ENCODE results near the gene FOXR1. TPM values are rescaled to one million over a fixed set of nuclear protein-coding genes. Genes with fewer than 3 reads are reported as not detected.

The FOXR1 gene
- polyA plus RNA-seq, 10 donors: 0.22 to 0.30 TPM; not detected in 8

DNA sequence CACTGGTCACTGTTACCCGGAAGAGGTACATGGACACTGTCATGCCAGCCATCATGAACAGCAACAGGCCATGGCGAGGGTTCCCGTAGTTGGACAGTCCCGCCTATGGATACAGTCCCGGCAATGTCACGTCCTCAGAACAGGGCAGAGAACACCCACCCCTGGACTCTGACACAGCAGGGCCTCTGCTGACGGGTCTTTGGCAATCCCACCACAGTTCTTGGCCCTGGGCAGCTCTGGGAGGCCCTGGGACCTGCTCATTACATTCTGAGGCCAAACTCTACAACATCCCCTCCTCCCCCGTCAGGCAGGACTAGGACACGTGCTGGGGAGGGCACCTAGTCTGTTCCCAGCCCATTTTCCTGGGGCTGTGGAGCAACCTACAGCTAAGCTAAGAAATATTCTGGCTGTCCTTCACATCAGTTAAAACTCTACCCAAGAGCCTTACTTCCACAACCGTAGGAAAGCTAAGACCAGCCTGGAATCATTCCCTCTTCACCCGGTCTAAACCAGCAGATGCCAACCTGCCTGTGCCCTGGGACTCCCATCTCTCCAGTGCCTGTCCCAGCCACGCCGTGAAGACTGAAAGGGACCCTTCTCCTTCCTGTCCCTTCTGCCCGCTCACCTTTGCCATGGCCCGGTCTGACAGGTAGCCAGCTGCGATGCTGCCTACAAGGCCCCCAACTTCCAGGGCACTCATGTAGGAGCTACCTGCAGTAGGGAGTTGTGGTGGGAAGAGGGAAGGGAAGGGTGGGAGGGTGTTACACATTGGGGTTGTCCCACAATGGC lies 54.6 kb downstream of the FOXR1 start:
- no peak for DNase-seq

DNA sequence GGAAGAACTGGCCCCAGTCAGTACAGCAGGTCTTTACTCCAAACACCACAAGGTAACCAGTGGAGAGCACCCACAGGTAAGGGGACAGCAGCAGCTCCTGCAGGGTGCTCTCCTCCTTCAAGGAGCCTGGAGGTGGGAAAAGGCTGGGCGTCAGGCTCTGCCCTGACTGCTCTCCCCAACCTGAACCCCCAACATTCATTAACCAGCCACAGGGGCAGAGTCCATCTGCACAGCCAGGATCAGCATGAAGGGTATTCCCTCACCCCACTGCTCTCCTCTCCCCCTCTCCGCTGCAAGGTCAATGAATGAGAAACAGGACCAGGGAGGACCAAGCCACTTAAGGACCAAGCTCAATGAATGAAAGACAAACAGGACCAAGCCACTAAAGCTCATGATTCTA lies 55.4 kb downstream of the FOXR1 start:
- DNase-seq: no peak

DNA sequence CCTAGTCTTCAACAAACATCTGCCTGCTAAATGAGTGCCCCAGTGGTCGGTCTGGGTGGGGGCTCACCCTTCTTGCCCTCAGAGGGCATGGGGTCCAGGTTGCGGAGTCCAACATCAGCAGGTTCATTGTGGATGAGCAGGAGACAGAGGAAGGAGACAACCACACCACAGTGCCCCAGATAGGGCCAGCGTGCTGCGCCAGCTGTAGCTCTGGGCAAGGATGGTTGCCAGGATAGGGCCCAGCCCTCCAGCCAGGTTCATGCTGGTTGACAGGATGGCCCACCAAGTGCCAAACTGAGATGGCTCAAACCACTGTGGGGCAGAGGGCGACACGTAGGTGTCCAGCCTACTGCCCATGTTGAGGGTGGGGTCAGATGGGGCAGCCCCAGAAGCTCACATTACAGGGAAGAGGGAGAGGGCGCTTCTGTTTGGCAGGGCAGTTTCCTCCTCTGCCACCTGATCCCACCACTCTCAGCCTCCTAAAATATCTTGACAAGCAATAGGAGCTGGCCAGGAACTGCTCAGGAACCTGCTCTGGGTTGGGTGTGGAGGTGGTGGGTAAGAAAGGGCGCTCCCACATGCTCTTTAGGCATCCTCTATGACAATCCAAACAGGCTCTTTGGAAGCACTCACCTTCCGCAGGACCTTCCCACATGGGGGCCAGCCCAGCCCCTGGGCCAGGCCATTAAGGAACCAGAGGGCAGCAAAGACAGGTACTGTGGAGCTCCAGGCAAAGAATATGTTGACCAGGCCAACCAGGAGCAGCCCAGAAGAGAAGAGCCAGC lies 56.2 kb downstream of the FOXR1 start:
- no peak for DNase-seq

DNA sequence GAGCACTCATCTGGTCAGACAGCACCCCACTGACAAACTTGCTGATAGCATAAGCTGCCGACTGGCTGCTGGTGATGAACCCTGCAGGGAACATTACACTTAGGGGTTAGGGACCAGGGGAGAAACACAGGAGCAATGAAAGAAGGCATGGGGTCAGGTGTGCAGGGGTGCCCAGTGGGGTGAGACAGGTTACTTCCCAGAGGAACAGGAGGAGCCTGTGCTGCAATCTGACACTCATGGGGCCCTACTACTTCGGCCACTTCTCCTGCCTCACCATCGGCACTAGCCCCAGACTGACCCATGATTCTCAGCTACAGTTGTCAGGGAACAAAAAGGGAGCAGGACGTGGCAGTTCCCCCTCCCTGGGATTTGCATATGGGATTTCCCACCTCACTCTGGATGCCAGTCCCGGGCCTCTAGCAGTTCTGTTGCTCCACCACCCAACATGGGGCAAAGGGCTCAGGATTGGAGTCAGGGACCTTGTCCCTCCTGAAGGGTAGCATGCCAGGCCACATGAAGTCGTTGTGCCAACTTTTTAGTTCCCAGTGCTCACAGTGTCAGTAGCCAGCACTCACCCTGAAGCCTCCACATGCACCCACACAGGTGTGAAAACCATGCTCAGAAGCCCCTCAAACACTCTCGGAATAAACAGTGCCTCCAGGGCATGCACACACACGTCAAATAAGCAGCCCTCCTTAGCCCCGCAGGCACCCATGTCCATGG lies 56.9 kb downstream of the FOXR1 start:
- no peak for DNase-seq

DNA sequence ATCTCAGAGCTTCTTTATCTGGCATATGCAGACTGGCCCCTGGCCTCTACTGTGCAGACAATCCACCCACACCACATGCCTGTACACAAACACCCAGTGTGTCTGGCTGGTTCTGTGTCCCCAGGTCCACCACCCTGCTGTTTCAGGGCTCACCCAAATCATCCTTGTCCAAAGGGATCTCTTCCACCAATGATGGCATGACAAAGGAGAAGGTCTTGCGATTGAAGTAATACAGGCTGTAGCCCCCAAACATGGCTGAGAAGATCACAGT lies 57.4 kb downstream of the FOXR1 start:
- no peak for DNase-seq

- DNase-seq: peak in 1 of 3 donors; percentile 33
Observed at GRCh38 chr11:119029340-119030028, 57.9 kb downstream of the FOXR1 start.

DNA sequence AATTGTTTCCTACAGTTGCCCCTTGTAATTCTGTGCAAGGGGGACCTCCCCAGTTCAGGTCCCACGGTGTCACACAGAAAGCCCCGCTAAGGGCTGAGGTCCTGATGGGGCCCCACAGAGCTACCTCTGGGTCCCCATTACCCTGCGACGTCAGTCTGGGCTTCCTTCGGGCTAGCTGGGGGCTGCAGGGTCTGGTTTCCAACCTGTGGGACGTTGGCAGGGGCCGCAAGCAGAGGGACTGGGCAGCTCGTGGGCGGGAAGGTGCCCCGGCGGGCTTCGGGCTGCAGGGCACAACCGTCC lies 58.4 kb downstream of the FOXR1 start:
- no peak for DNase-seq

DNA sequence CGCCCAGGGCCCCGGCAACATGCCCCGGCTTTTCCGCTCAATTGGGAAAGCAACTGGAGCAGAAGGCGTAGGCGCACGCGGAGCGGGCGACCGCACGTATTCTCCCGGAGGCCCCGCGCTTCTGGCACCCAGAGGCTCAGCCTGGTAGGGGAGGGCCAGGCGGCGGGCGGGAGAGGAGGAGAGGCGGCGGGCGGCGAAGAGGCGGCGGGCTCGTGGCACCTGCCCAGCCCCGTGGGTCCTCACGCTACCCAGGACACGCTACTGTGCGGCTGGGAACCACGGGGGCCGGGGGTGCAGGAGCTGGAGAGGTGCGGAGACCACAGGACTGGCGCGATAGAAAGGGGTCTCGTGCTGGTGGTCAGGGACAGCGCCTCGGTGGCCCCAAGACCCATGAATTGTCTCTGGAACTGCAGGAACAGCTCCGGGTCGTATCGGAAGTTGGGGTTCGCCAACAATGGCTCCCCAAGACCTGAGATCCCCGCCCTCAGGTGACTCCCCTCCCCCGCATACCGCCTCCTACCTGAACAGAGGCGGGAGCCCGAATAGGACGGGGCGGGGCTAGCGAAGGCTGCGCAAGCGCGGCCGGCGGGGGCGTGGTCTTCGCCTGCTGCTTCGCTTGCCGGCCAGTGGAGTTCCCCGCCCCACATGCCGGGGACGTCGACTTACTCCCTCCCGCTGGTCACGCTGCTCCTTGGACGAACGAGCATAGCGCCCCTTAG lies 58.9 kb downstream of the FOXR1 start, which contains the start of gene SLC37A4:
TSS of gene SLC37A4 (minus strand) at position 549 of the 719 bp plus-strand sequence.
- peak; percentile 93 to 97 (median 93) for DNase-seq

Other genes starting within 250 kb of the FOXR1 start
- gene DDX6, start 180.6 kb upstream of the FOXR1 start, polyA plus RNA-seq (ENCODE audit: insufficient read length in 10 of 10): 10 to 100 TPM; 61.9 to 92.0 (median 81.8) TPM
- under 1 TPM in 5 of 10 donors, not detected in 5; 0.04 to 0.11 (median 0.06) TPM for gene CXCR5, start 87.9 kb upstream of the FOXR1 start, polyA plus RNA-seq (ENCODE audit: insufficient read length in 10 of 10)
- gene BCL9L, start 45.8 kb upstream of the FOXR1 start, polyA plus RNA-seq (ENCODE audit: insufficient read length in 10 of 10): 10 to 100 TPM; 48.2 to 88.1 (median 62.4) TPM
- gene UPK2, start 15.5 kb upstream of the FOXR1 start, polyA plus RNA-seq (ENCODE audit: insufficient read length in 10 of 10): 1 to 10 TPM in 4 of 10 donors, under 1 TPM in 6; 0.56 to 2.4 (median 0.87) TPM
- 10 to 100 TPM in 8 of 10 donors, 1 to 10 TPM in 2; 7.1 to 28.2 (median 12.0) TPM for gene CENATAC, start 26.4 kb downstream of the FOXR1 start, polyA plus RNA-seq (ENCODE audit: insufficient read length in 10 of 10)
- gene RPS25, start 46.6 kb downstream of the FOXR1 start, polyA plus RNA-seq (ENCODE audit: insufficient read length in 10 of 10): 1,000 to 10,000 TPM; 1,511 to 2,041 (median 1,652) TPM
- 10 to 100 TPM; 41.7 to 55.9 (median 48.0) TPM for gene TRAPPC4, start 47.0 kb downstream of the FOXR1 start, polyA plus RNA-seq (ENCODE audit: insufficient read length in 10 of 10)
- gene SLC37A4, start 59.1 kb downstream of the FOXR1 start, polyA plus RNA-seq (ENCODE audit: insufficient read length in 10 of 10): 10 to 100 TPM in 5 of 10 donors, 1 to 10 TPM in 5; 8.4 to 13.0 (median 10.0) TPM
- gene HYOU1, start 85.4 kb downstream of the FOXR1 start, polyA plus RNA-seq (ENCODE audit: insufficient read length in 10 of 10): 10 to 100 TPM; 35.3 to 62.1 (median 41.8) TPM
- 10 to 100 TPM; 24.9 to 35.4 (median 27.8) TPM for gene VPS11, start 96.1 kb downstream of the FOXR1 start, polyA plus RNA-seq (ENCODE audit: insufficient read length in 10 of 10)
- 10 to 100 TPM; 18.2 to 28.9 (median 23.0) TPM for gene HMBS, start 113.1 kb downstream of the FOXR1 start, polyA plus RNA-seq (ENCODE audit: insufficient read length in 10 of 10)
- gene DPAGT1, start 130.1 kb downstream of the FOXR1 start, polyA plus RNA-seq (ENCODE audit: insufficient read length in 10 of 10): 10 to 100 TPM; 24.4 to 35.7 (median 30.7) TPM
- gene C2CD2L, start 135.6 kb downstream of the FOXR1 start, polyA plus RNA-seq (ENCODE audit: insufficient read length in 10 of 10): 1 to 10 TPM; 6.4 to 9.4 (median 7.1) TPM
- 10 to 100 TPM; 13.7 to 25.0 (median 17.8) TPM for gene HINFP, start 149.8 kb downstream of the FOXR1 start, polyA plus RNA-seq (ENCODE audit: insufficient read length in 10 of 10)
- under 1 TPM; 0.10 to 0.60 (median 0.32) TPM for gene ABCG4, start 177.3 kb downstream of the FOXR1 start, polyA plus RNA-seq (ENCODE audit: insufficient read length in 10 of 10)
- gene NLRX1, start 197.0 kb downstream of the FOXR1 start, polyA plus RNA-seq (ENCODE audit: insufficient read length in 10 of 10): 10 to 100 TPM in 9 of 10 donors, 1 to 10 TPM in 1; 9.7 to 12.4 (median 11.6) TPM
- under 1 TPM in 5 of 10 donors, not detected in 5; 0.09 to 0.34 (median 0.22) TPM for gene NHERF4, start 213.7 kb downstream of the FOXR1 start, polyA plus RNA-seq (ENCODE audit: insufficient read length in 10 of 10)
- 10 to 100 TPM; 10.1 to 16.7 (median 13.2) TPM for gene CBL, start 234.6 kb downstream of the FOXR1 start, polyA plus RNA-seq (ENCODE audit: insufficient read length in 10 of 10)